HEK293 (cell line): ENCODE data around the gene ZFAND6.

Experiments used
- CTCF ChIP-seq: fragments of 450-650 bp; formaldehyde crosslinking; IDR thresholded peaks from 2 replicates; pipeline ENCODE4 v1.5.1; 2016; ENCODE audit warnings: missing biosample characterization, missing genetic modification characterization
- KLF9 ChIP-seq: fragments of 450-650 bp; formaldehyde crosslinking; IDR thresholded peaks from 2 replicates; pipeline ENCODE4 v1.5.1; 2016; ENCODE audit warnings: missing biosample characterization, missing genetic modification characterization, low read depth
- SETDB1 ChIP-seq: IDR thresholded peaks from one replicate; pipeline ENCODE4 v1.6.1; 2017; ENCODE audit warnings: mild to moderate bottlenecking, low read length, moderate library complexity, mixed read lengths; ENCODE audit not compliant: insufficient read length
- TCF7L2 ChIP-seq: IDR thresholded peaks from 2 replicates; pipeline ENCODE4 v1.6.1; 2011; ENCODE audit warnings: low read depth, mild to moderate bottlenecking, inconsistent platforms, low read length, moderate library complexity, borderline replicate concordance
- TSHZ1 ChIP-seq: fragments of 450-650 bp; formaldehyde crosslinking; IDR thresholded peaks from 2 replicates; pipeline ENCODE4 v1.5.1; 2016; ENCODE audit warnings: missing biosample characterization, missing genetic modification characterization, borderline replicate concordance
- ZIC2 ChIP-seq: fragments of 450-650 bp; formaldehyde crosslinking; IDR thresholded peaks from 2 replicates; pipeline ENCODE4 v1.5.1; 2016; ENCODE audit warnings: missing biosample characterization, missing genetic modification characterization
- ZNF121 ChIP-seq: fragments of 450-650 bp; formaldehyde crosslinking; IDR thresholded peaks from 2 replicates; pipeline ENCODE4 v1.5.1; 2016; ENCODE audit warnings: missing biosample characterization, missing genetic modification characterization
- ZNF19 ChIP-seq: fragments of 450-650 bp; formaldehyde crosslinking; IDR thresholded peaks from 2 replicates; pipeline ENCODE4; 2016; ENCODE audit warnings: missing biosample characterization, missing genetic modification characterization, low read depth
- ZNF48 ChIP-seq: fragments of 450-650 bp; formaldehyde crosslinking; IDR thresholded peaks from 2 replicates; pipeline ENCODE4 v1.5.1; 2016; ENCODE audit warnings: missing biosample characterization, missing genetic modification characterization
- ZNF580 ChIP-seq: fragments of 450-650 bp; formaldehyde crosslinking; IDR thresholded peaks from 2 replicates; pipeline ENCODE4 v1.5.1; 2016; ENCODE audit warnings: missing biosample characterization, missing genetic modification characterization
- ZNF660 ChIP-seq: fragments of 450-650 bp; IDR thresholded peaks from 2 replicates; pipeline ENCODE4 v1.5.1; 2018; ENCODE audit warnings: missing biosample characterization, mild to moderate bottlenecking, missing genetic modification characterization
- ZNF791 ChIP-seq: fragments of 450-650 bp; formaldehyde crosslinking; IDR thresholded peaks from 2 replicates; pipeline ENCODE4 v1.5.1; 2016; ENCODE audit warnings: missing biosample characterization, missing genetic modification characterization
- ZSCAN30 ChIP-seq: fragments of 450-650 bp; IDR thresholded peaks from 2 replicates; pipeline ENCODE4 v1.5.1; 2018; ENCODE audit warnings: missing biosample characterization, mild to moderate bottlenecking, missing genetic modification characterization, moderate library complexity

GRCh38 chr15:80182611-80183261 is 123.3 kb downstream of the ZFAND6 start:
- TF ChIP-seq ZNF19 (tag by site-specific recombination) = no peak
- TF ChIP-seq ZNF660 (tag by site-specific recombination) = no peak
- TF ChIP-seq ZNF48 (tag by site-specific recombination) = no peak
- TF ChIP-seq ZNF791 (tag by site-specific recombination) = no peak
- no peak for TF ChIP-seq ZIC2
- TF ChIP-seq CTCF = no peak
- no peak for TF ChIP-seq ZSCAN30 (tag by site-specific recombination)
- no peak for TF ChIP-seq KLF9 (tag by site-specific recombination)
- no peak for TF ChIP-seq ZNF580 (tag by site-specific recombination)
- no peak for TF ChIP-seq ZNF121 (tag by site-specific recombination)
- TF ChIP-seq TSHZ1 (tag by site-specific recombination) = no peak
- no peak for TF ChIP-seq SETDB1
- no peak for TF ChIP-seq TCF7L2
